K562 (cell line): ENCODE results near the gene ZNF641. TPM values are rescaled to one million over a fixed set of nuclear protein-coding genes. Genes with fewer than 3 reads are reported as not detected.
A peak's percentile ranks its signal among the peaks of the same experiment; 100 is the strongest.

Experiments
- ATAC-seq: fragments of 200-7000 bp; cut with Tn5 transposase; 3 replicates; pipeline ENCODE4 v1.9.1; 2020; ENCODE audit warnings: moderate library complexity
- BruUV-seq: library from RNA; stranded (reverse); fragments of 400-500 nt; replicated peaks from 2 replicates; lab custom pipeline; 2021; lab: Mats Ljungman, UMichigan
- CTCF ChIA-PET: fragments of 300-600 bp; formaldehyde crosslinking; extraction: SDS; loops from one replicate; lab custom pipeline; 2021; ENCODE audit warnings: low intra/inter-chr PET ratio; lab: Yijun Ruan, JAX
- POLR2A ChIA-PET: fragments of 300-600, 350-650 bp; sonication (Branson Sonifier 250); formaldehyde crosslinking; extraction: SDS; loops from one replicate; lab custom pipeline; 2021; ENCODE audit warnings: antibody characterized with exemption, inconsistent platforms; lab: Yijun Ruan, JAX
- DNase-seq, 4 experiments: peaks; one replicate each; pipeline versions ENCODE4 v3.0.0 to v3.0.0-alpha.2; 2011 to 2018; ENCODE audit warnings: low spot score in 3 of 4, mixed read lengths in 3 of 4; ENCODE audit errors: extremely low read depth in 1 of 4
- FAIRE-seq: peaks from 2 replicates; lab custom pipeline; 2011; peaks lifted over from hg19 to GRCh38; lab: Jason Lieb, UNC
- H2AFZ ChIP-seq: 2 replicates; pipeline ENCODE4 v1.6.0; 2011; ENCODE audit warnings: low read depth, low read length, control low read depth, inconsistent platforms
- H3K27ac ChIP-seq: fragments of 200-600 bp; 3 replicates; pipeline ENCODE4 v1.8.0; 2011; ENCODE audit warnings: low read depth, mild to moderate bottlenecking, control low read depth, inconsistent platforms, low read length, moderate library complexity, mixed read lengths; ENCODE audit errors: extremely low read depth
- H3K27me3 ChIP-seq, 2 experiments: fragments of 300-600 bp in 1 of 2; 2 replicates in 1 of 2; 3 replicates in 1 of 2; pipeline versions ENCODE4 v1.6.0 to v1.8.0; 2011; ENCODE audit warnings: inconsistent platforms in 2 of 2, low read length in 2 of 2, mild to moderate bottlenecking in 1 of 2, mixed read lengths in 1 of 2, moderate library complexity in 1 of 2; ENCODE audit not compliant: control insufficient read depth in 2 of 2, insufficient read depth in 2 of 2
- H3K36me3 ChIP-seq: fragments of 300-600 bp; 3 replicates; pipeline ENCODE4 v1.8.0; 2011; ENCODE audit warnings: mild to moderate bottlenecking, low read length, inconsistent platforms; ENCODE audit not compliant: control insufficient read depth, insufficient read depth
- H3K4me1 ChIP-seq, 2 experiments: fragments of 200-600 bp in 1 of 2; replicated peaks in 1 of 2; 2 replicates in 1 of 2; 3 replicates in 1 of 2; pipeline versions ENCODE4 v1.5.1 to v1.8.0; 2011; ENCODE audit warnings: inconsistent platforms in 2 of 2, low read length in 2 of 2, mild to moderate bottlenecking in 1 of 2, mixed read lengths in 1 of 2, moderate library complexity in 1 of 2; ENCODE audit not compliant: control insufficient read depth in 2 of 2, insufficient read depth in 2 of 2
- H3K4me2 ChIP-seq: 2 replicates; pipeline ENCODE4 v1.6.1; 2011; ENCODE audit warnings: low read length, control low read depth, inconsistent platforms, mixed read lengths; ENCODE audit not compliant: insufficient read depth
- H3K4me3 ChIP-seq: fragments of 200-600 bp; sonication (generic), shearing (Covaris generic); 2 replicates; pipeline ENCODE4 v1.5.1; 2016; ENCODE audit warnings: control low read depth, inconsistent platforms
- H3K79me2 ChIP-seq: fragments of 200-600 bp; 3 replicates; pipeline ENCODE4 v1.8.0; 2011; ENCODE audit warnings: low read length, inconsistent platforms; ENCODE audit not compliant: control insufficient read depth, insufficient read depth
- H3K9ac ChIP-seq, 2 experiments: 2 replicates each; pipeline versions ENCODE4 v1.6.0 to v1.6.1; 2011; ENCODE audit warnings: low read depth in 2 of 2, low read length in 2 of 2, control low read depth in 1 of 2, inconsistent platforms in 1 of 2, mild to moderate bottlenecking in 1 of 2, mixed read lengths in 1 of 2; ENCODE audit not compliant: insufficient read depth in 1 of 2
- H3K9me1 ChIP-seq: one replicate; pipeline ENCODE4 v1.6.0; 2011; ENCODE audit warnings: inconsistent platforms, mild to moderate bottlenecking, low read length, moderate library complexity; ENCODE audit not compliant: control insufficient read depth, insufficient read depth
- H3K9me3 ChIP-seq: replicated peaks from 2 replicates; pipeline ENCODE4 v1.5.1; 2011; ENCODE audit warnings: low read depth, low read length, inconsistent platforms; ENCODE audit not compliant: control insufficient read depth, insufficient read depth
- H4K20me1 ChIP-seq: replicated peaks from 2 replicates; pipeline ENCODE4 v1.6.1; 2011; ENCODE audit warnings: low read length, inconsistent platforms, mixed read lengths; ENCODE audit not compliant: control insufficient read depth, insufficient read depth
- CBX5 ChIP-seq: IDR thresholded peaks from 2 replicates; pipeline ENCODE4 v1.6.1; 2014; ENCODE audit warnings: low read depth, borderline replicate concordance
- CREB1 ChIP-seq, 2 experiments: sonication (generic) in 1 of 2; formaldehyde crosslinking in 1 of 2; IDR thresholded peaks; 2 replicates each; pipeline versions ENCODE4 v1.6.1 to v1.8.0; 2012 to 2022; ENCODE audit warnings: inconsistent platforms in 1 of 2, mild to moderate bottlenecking in 1 of 2, missing genetic modification reagents in 1 of 2, moderate library complexity in 1 of 2
- FOSL1 ChIP-seq: fragments of 200-800 bp; sonication (Bioruptor generic); conservative IDR thresholded peaks from 2 replicates; pipeline ENCODE4 v1.6.1; 2016; ENCODE audit warnings: missing genetic modification characterization, missing compliant biosample characterization
- NR2F6 ChIP-seq: fragments of 450-650 bp; formaldehyde crosslinking; IDR thresholded peaks from 2 replicates; pipeline ENCODE4 v1.4.0; 2020; ENCODE audit warnings: mild to moderate bottlenecking
- NRF1 ChIP-seq, 2 experiments: fragments of 450-650 bp; IDR thresholded peaks in 1 of 2; conservative IDR thresholded peaks in 1 of 2; 2 replicates each; pipeline ENCODE4 v1.6.1; 2014; ENCODE audit warnings: mild to moderate bottlenecking in 2 of 2
- SP1 ChIP-seq: sonication (generic); formaldehyde crosslinking; IDR thresholded peaks from 2 replicates; pipeline ENCODE4 v1.8.1; 2022; ENCODE audit warnings: mild to moderate bottlenecking, missing genetic modification reagents
- SRSF1 ChIP-seq: fragments of 200-400 bp; formaldehyde crosslinking; IDR thresholded peaks from 2 replicates; pipeline ENCODE4 v1.6.1; 2017; ENCODE audit warnings: mild to moderate bottlenecking, low read depth, low read length, moderate library complexity
- TAF1 ChIP-seq: IDR thresholded peaks from 2 replicates; pipeline ENCODE4 v1.6.1; 2011; ENCODE audit warnings: mild to moderate bottlenecking, low read length, moderate library complexity; ENCODE audit not compliant: insufficient read depth, control insufficient read depth, severe bottlenecking; ENCODE audit errors: extremely low read depth
- YBX1 ChIP-seq: fragments of 450-650 bp; IDR thresholded peaks from 2 replicates; pipeline ENCODE4 v1.7.1; 2016; ENCODE audit warnings: mild to moderate bottlenecking
- WGBS: fragments of 100-300 bp; shearing (Covaris generic); methylation state at CpG from one replicate; pipeline ENCODE4 v1.1.6; 2016; ENCODE audit warnings: low coverage, mixed read lengths; ENCODE audit not compliant: insufficient coverage; ENCODE audit errors: missing lambda C conversion rate; 5-methylcytosine and 5-hydroxymethylcytosine counted together
- in situ Hi-C: fragments of 300-500 bp; cut with MboI; formaldehyde crosslinking; loops from 4 replicates; pipeline ENCODE4 v1.15.0; 2018; ENCODE audit warnings: inconsistent platforms, mixed read lengths
- intact Hi-C: fragments of 100-400 bp; cut with micrococcal nuclease; formaldehyde crosslinking; loops from 2 replicates; pipeline ENCODE4 v1.14.2; 2022
- polyA plus RNA-seq, 8 experiments: library from polyadenylated mRNA; depleted of rRNA in 4 of 8; stranded (reverse) in 5 of 8; unstranded in 3 of 8; fragments of >200 nt; fragmentation: Nextera tagmentation in 2 of 8; fragmentation: Illumina TruSeq in 1 of 8; extraction: Ambion mirVana in 2 of 8; extraction: Trizol in 1 of 8; gene quantifications; 2 replicates each; pipeline versions ENCODE4 v1.2.1 to v1.2.3, GENCODE V29; 2011 to 2014; ENCODE audit warnings: inconsistent platforms in 1 of 8, missing spikeins in 1 of 8
- total RNA-seq, 7 experiments: library from RNA; depleted of rRNA in 6 of 7; stranded (reverse); fragments of >200 nt in 6 of 7; fragmentation: Illumina TruSeq in 2 of 7; extraction: Trizol in 2 of 7; gene quantifications; 2 replicates each; pipeline versions ENCODE4 v1.2.1 to v1.2.3, GENCODE V29; 2011 to 2021; ENCODE audit warnings: low replicate concordance in 1 of 7
- TF ChIP-seq, protein P1 (sequence below): fragments of 200-800 bp; sonication (Bioruptor generic); IDR thresholded peaks from 2 replicates; pipeline ENCODE4 v1.6.1; 2017; ENCODE audit warnings: missing genetic modification characterization, missing compliant biosample characterization
- TF ChIP-seq, protein P2 (sequence below): sonication (generic); formaldehyde crosslinking; IDR thresholded peaks from 2 replicates; pipeline ENCODE4 v1.8.0; 2022; ENCODE audit warnings: missing genetic modification reagents, mild to moderate bottlenecking, borderline replicate concordance

The ZNF641 gene
- total and polyA plus RNA-seq, 9 of the 15 experiments (the other 6 are each of a cell fraction or from before 2014, with no cell fraction given): 2.5 to 15.6 (median 9.2) TPM

DNA sequence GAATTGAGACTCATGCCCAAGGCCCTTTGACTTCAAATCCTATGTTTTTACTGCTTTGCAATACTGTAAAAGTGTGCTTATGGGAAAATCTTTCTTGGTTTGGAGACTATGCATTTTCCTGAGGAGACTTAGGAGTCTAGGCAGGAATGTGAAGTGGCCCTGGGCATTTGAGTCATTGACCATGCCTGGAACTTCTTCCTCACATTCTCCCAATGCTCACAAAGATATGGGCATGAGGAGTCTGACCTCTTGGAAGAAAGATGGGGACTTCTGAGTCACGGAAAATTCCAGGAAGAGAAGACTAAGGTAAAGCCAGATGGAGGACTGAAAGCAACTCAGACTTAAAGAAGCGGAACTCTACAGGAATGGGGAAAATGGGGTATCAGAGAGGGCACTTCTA, 38.2 kb upstream of the ZNF641 start:
- H3K9me3 ChIP-seq: no peaks in the 10 kb centered on the region
- H3K79me2 ChIP-seq: no peaks in the 10 kb centered on the region
- ChIA-PET CTCF (interaction anchor here (0.9 kb wide), 1 partner anchor 138 kb away, joined by 3 read pairs; no protein-coding TSS in a partner anchor), POLR2A (no interaction called here)
- WGBS: 18% methylated on average over 2 of the region's 2 CpGs
- H2AFZ ChIP-seq: no peak overlapping the region
- intact Hi-C loops: no loop called here
- H3K4me2 ChIP-seq: no peak overlapping the region
- no peak overlapping the region for H3K4me3 ChIP-seq
- peaks cover 2 to 4% of the 10 kb centered on the region in 2 experiments; a peak in 2 of 5 replicates for H3K27me3 ChIP-seq
- no peaks in the 10 kb centered on the region for H3K4me1 ChIP-seq
- H3K9me1 ChIP-seq: no peaks in the 10 kb centered on the region
- H3K9ac ChIP-seq: no peak overlapping the region
- no TSS peak for BruUV-seq
- DNase-seq: no peak
- in situ Hi-C loops: no loop called here
- no peak for ATAC-seq
- H4K20me1 ChIP-seq: no peaks in the 10 kb centered on the region
- H3K27ac ChIP-seq: no peak overlapping the region
- no peak for FAIRE-seq
- H3K36me3 ChIP-seq: no peaks in the 10 kb centered on the region
- TF ChIP-seq FOSL1 (tag): peak; percentile 40; the same call in 1 of the 2 replicates
- TF ChIP-seq, protein P1, sequence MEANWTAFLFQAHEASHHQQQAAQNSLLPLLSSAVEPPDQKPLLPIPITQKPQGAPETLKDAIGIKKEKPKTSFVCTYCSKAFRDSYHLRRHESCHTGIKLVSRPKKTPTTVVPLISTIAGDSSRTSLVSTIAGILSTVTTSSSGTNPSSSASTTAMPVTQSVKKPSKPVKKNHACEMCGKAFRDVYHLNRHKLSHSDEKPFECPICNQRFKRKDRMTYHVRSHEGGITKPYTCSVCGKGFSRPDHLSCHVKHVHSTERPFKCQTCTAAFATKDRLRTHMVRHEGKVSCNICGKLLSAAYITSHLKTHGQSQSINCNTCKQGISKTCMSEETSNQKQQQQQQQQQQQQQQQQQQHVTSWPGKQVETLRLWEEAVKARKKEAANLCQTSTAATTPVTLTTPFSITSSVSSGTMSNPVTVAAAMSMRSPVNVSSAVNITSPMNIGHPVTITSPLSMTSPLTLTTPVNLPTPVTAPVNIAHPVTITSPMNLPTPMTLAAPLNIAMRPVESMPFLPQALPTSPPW: no peak

DNA sequence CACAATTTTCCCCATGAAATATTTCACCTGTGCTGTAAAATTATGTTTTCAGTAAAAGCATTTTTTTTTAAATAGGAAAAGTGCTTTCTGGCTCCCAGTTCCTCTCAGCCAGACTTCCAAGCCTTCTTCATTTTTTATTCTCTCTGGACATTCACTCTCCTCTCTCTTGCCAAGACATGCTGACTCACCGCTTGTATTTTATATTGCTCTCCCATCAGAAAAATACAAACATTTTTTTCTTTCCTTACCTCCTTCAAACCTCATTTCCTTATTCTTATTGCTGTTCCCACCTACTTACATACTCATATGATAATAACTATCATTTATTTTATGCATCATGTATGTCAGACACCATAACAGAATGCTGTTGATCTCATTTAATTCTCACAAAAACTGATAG, 37.7 kb upstream of the ZNF641 start:
- no TSS peak for BruUV-seq
- Histone ChIP-seq H4K20me1 (no peaks in the 10 kb centered on the region), H3K27ac (no peak overlapping the region), H3K9me1 (no peaks in the 10 kb centered on the region), H2AFZ (no peak overlapping the region), H3K4me2 (no peak overlapping the region), H3K4me3 (no peak overlapping the region), H3K79me2 (no peaks in the 10 kb centered on the region), H3K9ac (no peak overlapping the region), H3K9me3 (no peaks in the 10 kb centered on the region), H3K36me3 (no peaks in the 10 kb centered on the region), H3K4me1 (no peaks in the 10 kb centered on the region), H3K27me3 (peaks cover 2 to 4% of the 10 kb centered on the region in 2 experiments; a peak in 2 of 5 replicates)
- intact Hi-C loops (no loop called here), in situ Hi-C loops (no loop called here)
- 7% methylated on average over 1 of the region's 1 CpG for WGBS
- ChIA-PET POLR2A (no interaction called here), CTCF (interaction anchor here (0.9 kb wide), 1 partner anchor 137 kb away, joined by 3 read pairs; no protein-coding TSS in a partner anchor)
- ATAC-seq: no peak
- no peak for FAIRE-seq
- no peak for DNase-seq
- TF ChIP-seq SRSF1 (no peak), CREB1 (IDR thresholded peaks at IDR 0.05) (no peak), CREB1 (CRISPR knock-in tag; IDR thresholded peaks at IDR 0.05) (no peak), YBX1 (no peak), CBX5 (no peak), NR2F6 (no peak), TAF1 (no peak), NRF1 (conservative IDR thresholded peaks at IDR 0.05 in 1 of 2, IDR thresholded peaks at IDR 0.05 in 1 of 2) (no peak), SP1 (CRISPR knock-in tag) (no peak)
- TF ChIP-seq, protein P2, sequence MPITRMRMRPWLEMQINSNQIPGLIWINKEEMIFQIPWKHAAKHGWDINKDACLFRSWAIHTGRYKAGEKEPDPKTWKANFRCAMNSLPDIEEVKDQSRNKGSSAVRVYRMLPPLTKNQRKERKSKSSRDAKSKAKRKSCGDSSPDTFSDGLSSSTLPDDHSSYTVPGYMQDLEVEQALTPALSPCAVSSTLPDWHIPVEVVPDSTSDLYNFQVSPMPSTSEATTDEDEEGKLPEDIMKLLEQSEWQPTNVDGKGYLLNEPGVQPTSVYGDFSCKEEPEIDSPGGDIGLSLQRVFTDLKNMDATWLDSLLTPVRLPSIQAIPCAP (CRISPR knock-in tag): no peak
